GM19463 (cell line): ENCODE measurements around the gene CACNG4.

Experiments used
- ATAC-seq: cut with Tn5 transposase; IDR thresholded peaks from one replicate; pipeline ENCODE4 v1.9.1; 2021; ENCODE audit warnings: mild to moderate bottlenecking, moderate library complexity; ENCODE audit not compliant: unreplicated experiment

The CACNG4 gene

GRCh38 chr17:66944351-66945146, 20.0 kb upstream of the CACNG4 start:
- no peak for ATAC-seq

GRCh38 chr17:66945147-66945835, 19.2 kb upstream of the CACNG4 start:
- no peak for ATAC-seq

GRCh38 chr17:66946251-66946650, 18.3 kb upstream of the CACNG4 start:
- ATAC-seq: no peak

GRCh38 chr17:66947311-66947710, 17.2 kb upstream of the CACNG4 start:
- no peak for ATAC-seq

GRCh38 chr17:66948061-66948750, 16.3 kb upstream of the CACNG4 start:
- no peak for ATAC-seq

- no peak for ATAC-seq
These were observed 15.0 kb upstream of the CACNG4 start for GRCh38 chr17:66949501-66949900.

- ATAC-seq: no peak
These were observed 14.2 kb upstream of the CACNG4 start for GRCh38 chr17:66950325-66950724.

- ATAC-seq: no peak
These were observed 13.5 kb upstream of the CACNG4 start for GRCh38 chr17:66950886-66951604.

GRCh38 chr17:66951605-66951953, 12.9 kb upstream of the CACNG4 start:
- no peak for ATAC-seq

GRCh38 chr17:66952031-66952524, 12.4 kb upstream of the CACNG4 start:
- no peak for ATAC-seq

GRCh38 chr17:66952681-66953629, 11.6 kb upstream of the CACNG4 start:
- ATAC-seq: no peak

- no peak for ATAC-seq
These were observed 10.9 kb upstream of the CACNG4 start for GRCh38 chr17:66953630-66954020.

GRCh38 chr17:66954632-66955031, 9.9 kb upstream of the CACNG4 start:
- ATAC-seq: no peak

GRCh38 chr17:66955821-66956220, 8.7 kb upstream of the CACNG4 start:
- ATAC-seq: no peak

GRCh38 chr17:66956941-66957340, 7.6 kb upstream of the CACNG4 start:
- ATAC-seq: no peak

GRCh38 chr17:66957343-66957742, 7.2 kb upstream of the CACNG4 start:
- ATAC-seq: no peak

GRCh38 chr17:66957951-66958579, 6.4 kb upstream of the CACNG4 start:
- ATAC-seq: no peak

GRCh38 chr17:66959641-66960375, 4.7 kb upstream of the CACNG4 start:
- no peak for ATAC-seq

- ATAC-seq: no peak
These were observed 3.9 kb upstream of the CACNG4 start for GRCh38 chr17:66960613-66961012.
